Osteocyte (in vitro differentiated cells): ENCODE data around the gene LBX2. TPM values are rescaled to one million over a fixed set of nuclear protein-coding genes. Genes with fewer than 3 reads are reported as not detected.
A peak's percentile ranks its signal among the peaks of the same experiment; 100 is the strongest.

ENCODE experiments used
- DNase-seq: peaks from one replicate; pipeline ENCODE4 v3.0.0; 2021; ENCODE audit warnings: mixed read lengths; ENCODE audit not compliant: unreplicated experiment; ENCODE audit errors: extremely low spot score
- H3K27ac Mint-ChIP-seq: one replicate; pipeline ENCODE4 v1.8.0; 2021; ENCODE audit warnings: mild to moderate bottlenecking, mixed read lengths; ENCODE audit not compliant: unreplicated experiment
- H3K27me3 Mint-ChIP-seq: one replicate; pipeline ENCODE4 v1.8.0; 2021; ENCODE audit warnings: mixed read lengths; ENCODE audit not compliant: unreplicated experiment
- H3K36me3 Mint-ChIP-seq: one replicate; pipeline ENCODE4 v1.8.0; 2021; ENCODE audit warnings: mixed read lengths; ENCODE audit not compliant: unreplicated experiment
- H3K4me1 Mint-ChIP-seq: one replicate; pipeline ENCODE4 v1.8.0; 2021; ENCODE audit warnings: mixed read lengths; ENCODE audit not compliant: unreplicated experiment
- H3K4me3 Mint-ChIP-seq: one replicate; pipeline ENCODE4 v1.8.0; 2021; ENCODE audit warnings: mild to moderate bottlenecking, moderate library complexity, mixed read lengths; ENCODE audit not compliant: unreplicated experiment
- H3K9me3 Mint-ChIP-seq: one replicate; pipeline ENCODE4 v1.8.0; 2021; ENCODE audit warnings: mixed read lengths; ENCODE audit not compliant: unreplicated experiment
- CTCF ChIP-seq: fragments of 200-600 bp; sonication (generic); IDR thresholded peaks from 2 replicates; pipeline ENCODE4 v1.5.0; 2021; ENCODE audit warnings: antibody characterized with exemption, mild to moderate bottlenecking, moderate library complexity
- total RNA-seq: library from RNA; stranded (reverse); gene quantifications from 2 replicates; pipeline ENCODE4 v1.2.1, GENCODE V29; 2021

The LBX2 gene
- total RNA-seq, 1 donor from 2014 or later, result 1.0 TPM

- Mint-ChIP-seq H3K27me3 (no peaks in the 10 kb centered on the region), H3K27ac (no peak overlapping the region)
Observed at GRCh38 chr2:74534411-74534810, 35.0 kb upstream of the LBX2 start.

DNA sequence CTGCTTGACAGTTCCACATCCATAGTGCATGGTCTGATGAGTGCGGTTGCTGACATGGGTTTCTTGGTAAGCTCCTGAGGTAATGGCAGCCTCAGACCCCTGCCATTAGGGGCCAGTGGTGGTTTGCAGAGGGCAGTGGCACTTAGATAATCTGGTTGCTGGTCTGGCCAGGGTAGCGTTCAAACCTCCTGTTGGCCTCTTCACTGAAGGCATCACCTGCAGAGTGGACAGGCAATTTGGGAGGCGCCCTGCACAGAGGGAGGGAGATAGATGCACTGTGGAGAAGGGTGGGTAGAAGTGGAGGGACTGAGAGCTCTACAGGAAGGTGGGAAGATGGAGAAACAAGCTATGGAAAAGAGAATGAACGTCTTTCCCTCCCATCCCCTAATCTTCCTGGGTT, 34.1 kb upstream of the LBX2 start:
- Mint-ChIP-seq H3K9me3 (no peaks in the 10 kb centered on the region), H3K27me3 (no peaks in the 10 kb centered on the region), H3K27ac (no peak overlapping the region), H3K36me3 (peaks cover 2% of the 10 kb centered on the region), H3K4me1 (peaks cover 23% of the 10 kb centered on the region), H3K4me3 (no peak overlapping the region)
- DNase-seq, result no peak
- TF ChIP-seq CTCF, result no peak

More at GRCh38 chr2:74534411-74534810, 35.0 kb upstream of the LBX2 start:
- no peak for DNase-seq
- Mint-ChIP-seq H3K4me1 (peaks cover 17% of the 10 kb centered on the region), H3K4me3 (no peak overlapping the region), H3K36me3 (peaks cover 2% of the 10 kb centered on the region), H3K9me3 (no peaks in the 10 kb centered on the region)
- no peak for TF ChIP-seq CTCF

- H3K4me1 Mint-ChIP-seq, result peaks cover 28% of the 10 kb centered on the region
- H3K9me3 Mint-ChIP-seq, result no peaks in the 10 kb centered on the region
- H3K4me3 Mint-ChIP-seq, result no peak overlapping the region
- peaks cover 5% of the 10 kb centered on the region for H3K36me3 Mint-ChIP-seq
- peak; percentile 49 for TF ChIP-seq CTCF
- DNase-seq, result no peak
- H3K27me3 Mint-ChIP-seq, result no peaks in the 10 kb centered on the region
- H3K27ac Mint-ChIP-seq, result peak overlapping the region; percentile 61
Observed at GRCh38 chr2:74532222-74532621, 32.8 kb upstream of the LBX2 start.

- no peak overlapping the region for H3K4me3 Mint-ChIP-seq
- no peak for DNase-seq
- H3K27ac Mint-ChIP-seq, result peak overlapping the region; percentile 61
- no peak for TF ChIP-seq CTCF
- peaks cover 10% of the 10 kb centered on the region for H3K36me3 Mint-ChIP-seq
- H3K27me3 Mint-ChIP-seq, result no peaks in the 10 kb centered on the region
- peaks cover 28% of the 10 kb centered on the region for H3K4me1 Mint-ChIP-seq
- H3K9me3 Mint-ChIP-seq, result no peaks in the 10 kb centered on the region
Observed at GRCh38 chr2:74531666-74532065, 32.3 kb upstream of the LBX2 start.

GRCh38 chr2:74530239-74531187, 31.1 kb upstream of the LBX2 start:
- Mint-ChIP-seq H3K4me1 (peaks cover 28% of the 10 kb centered on the region), H3K4me3 (peak overlapping the region; percentile 95), H3K27ac (peak overlapping the region; percentile 76), H3K9me3 (no peaks in the 10 kb centered on the region), H3K27me3 (no peaks in the 10 kb centered on the region), H3K36me3 (peaks cover 19% of the 10 kb centered on the region)
- no peak for DNase-seq
- no peak for TF ChIP-seq CTCF
